ENCODE data around the gene TNXB. TPM values are rescaled to one million over a fixed set of nuclear protein-coding genes. Genes with fewer than 3 reads are reported as not detected.

Gene TNXB
- total and polyA plus RNA-seq, 2 donors (not counting 3 experiments of a cell fraction or from before 2014, with no cell fraction given), result 0.47 to 2.7 TPM

GRCh38 chr6:32133786-32134185 is 24.6 kb upstream of the TNXB start:
- no peak for FAIRE-seq
- ChIA-PET POLR2A (no interaction called here), CTCF (no interaction called here)
- peaks cover 8 to 10% of the 10 kb centered on the region in 2 experiments for H3K27me3 ChIP-seq (ENCODE audit: control insufficient read depth in 2 of 2, insufficient read depth in 2 of 2, low read length in 2 of 2)
- no peak overlapping the region for H3K9ac ChIP-seq (replicated peaks; ENCODE audit: extremely low read depth, insufficient read depth, low read length)
- no peak overlapping the region for H3K4me2 ChIP-seq (ENCODE audit: insufficient read depth, low read length)
- intact Hi-C loops (cut with micrococcal nuclease) (no loop called here), dilution Hi-C loops (cut with MboI; ENCODE audit: extremely low pct_ligation_motif_present, low sequenced_read_pairs) (no loop called here)
- TF ChIP-seq MYC (IDR thresholded peaks at IDR 0.05; ENCODE audit: low read depth, low read length), result no peak
- TF ChIP-seq JUN (IDR thresholded peaks at IDR 0.05; ENCODE audit: borderline replicate concordance, insufficient read depth, insufficient read length, low read depth), result no peak
- no peak for TF ChIP-seq POLR2AphosphoS5 (IDR thresholded peaks at IDR 0.05; ENCODE audit: insufficient read depth, low read depth, low read length)
- no peak for TF ChIP-seq GATA2 (IDR thresholded peaks at IDR 0.05; ENCODE audit: insufficient read depth, insufficient read length, low read depth, low read length)
- no peak for TF ChIP-seq MAX (IDR thresholded peaks at IDR 0.05; ENCODE audit: insufficient read depth, insufficient read length)
- no peak for TF ChIP-seq FOS (IDR thresholded peaks at IDR 0.05; ENCODE audit: borderline replicate concordance, insufficient read depth, low read length)
- no peak for TF ChIP-seq POLR2A (IDR thresholded peaks at IDR 0.05; ENCODE audit: low read depth, low read length)
- no peak for TF ChIP-seq EZH2 (IDR thresholded peaks at IDR 0.05; ENCODE audit: borderline replicate concordance, low read depth, low read length, severe bottlenecking)
- TF ChIP-seq, protein P1, sequence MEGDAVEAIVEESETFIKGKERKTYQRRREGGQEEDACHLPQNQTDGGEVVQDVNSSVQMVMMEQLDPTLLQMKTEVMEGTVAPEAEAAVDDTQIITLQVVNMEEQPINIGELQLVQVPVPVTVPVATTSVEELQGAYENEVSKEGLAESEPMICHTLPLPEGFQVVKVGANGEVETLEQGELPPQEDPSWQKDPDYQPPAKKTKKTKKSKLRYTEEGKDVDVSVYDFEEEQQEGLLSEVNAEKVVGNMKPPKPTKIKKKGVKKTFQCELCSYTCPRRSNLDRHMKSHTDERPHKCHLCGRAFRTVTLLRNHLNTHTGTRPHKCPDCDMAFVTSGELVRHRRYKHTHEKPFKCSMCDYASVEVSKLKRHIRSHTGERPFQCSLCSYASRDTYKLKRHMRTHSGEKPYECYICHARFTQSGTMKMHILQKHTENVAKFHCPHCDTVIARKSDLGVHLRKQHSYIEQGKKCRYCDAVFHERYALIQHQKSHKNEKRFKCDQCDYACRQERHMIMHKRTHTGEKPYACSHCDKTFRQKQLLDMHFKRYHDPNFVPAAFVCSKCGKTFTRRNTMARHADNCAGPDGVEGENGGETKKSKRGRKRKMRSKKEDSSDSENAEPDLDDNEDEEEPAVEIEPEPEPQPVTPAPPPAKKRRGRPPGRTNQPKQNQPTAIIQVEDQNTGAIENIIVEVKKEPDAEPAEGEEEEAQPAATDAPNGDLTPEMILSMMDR (IDR thresholded peaks at IDR 0.05; ENCODE audit: extremely low read depth in 1 of 2, insufficient read depth in 1 of 2, low read depth in 1 of 2, low read length in 2 of 2), result no peak
- BruUV-seq (replicated peaks), result no TSS peak
- peaks cover 9% of the 10 kb centered on the region for H3K4me1 ChIP-seq (ENCODE audit: control insufficient read depth, extremely low read depth, insufficient read depth, low read length)
- H4K20me1 ChIP-seq (replicated peaks; ENCODE audit: control insufficient read depth, extremely low read depth, insufficient read depth, low read length), result no peaks in the 10 kb centered on the region
- no peak for DNase-seq (ENCODE audit: low read depth, low spot score)
- H3K36me3 ChIP-seq (ENCODE audit: control insufficient read depth in 2 of 2, extremely low read depth in 1 of 2, insufficient read depth in 2 of 2, low read length in 2 of 2), result no peaks in the 10 kb centered on the region
- H3K9me1 ChIP-seq (replicated peaks; ENCODE audit: control insufficient read depth, extremely low read depth, insufficient read depth, low read length), result no peaks in the 10 kb centered on the region
- no peak overlapping the region for H2AFZ ChIP-seq (ENCODE audit: low read depth, low read length)
- no peak overlapping the region for H3K27ac ChIP-seq (ENCODE audit: insufficient read depth, low read depth, low read length)
- H3K79me2 ChIP-seq (ENCODE audit: control insufficient read depth, insufficient read depth, low read length), result peaks cover 5% of the 10 kb centered on the region
- H3K4me3 ChIP-seq (replicated peaks in 1 of 3; ENCODE audit: insufficient read depth in 1 of 3, low read depth in 1 of 3, low read length in 3 of 3), result no peak overlapping the region
- H3K9me3 ChIP-seq (replicated peaks; ENCODE audit: control insufficient read depth, insufficient read depth, low read length), result no peaks in the 10 kb centered on the region

Data from endothelial cell of umbilical vein (primary cell).